Panc1 (cell line): ENCODE measurements around the gene ATXN1. TPM values are rescaled to one million over a fixed set of nuclear protein-coding genes. Genes with fewer than 3 reads are reported as not detected.

Source experiments
- ATAC-seq: fragments of 200-7000 bp; cut with Tn5 transposase; 2 replicates; pipeline ENCODE4 v1.9.1; 2020; ENCODE audit warnings: mild to moderate bottlenecking, moderate library complexity
- BruUV-seq: library from RNA; stranded (reverse); fragments of 400-500 nt; replicated peaks from 2 replicates; lab custom pipeline; 2021; lab: Mats Ljungman, UMichigan
- CTCF ChIA-PET: fragments of 300-600 bp; sonication (Branson Sonifier 250); formaldehyde crosslinking; loops from one replicate; lab custom pipeline; 2022; ENCODE audit warnings: antibody characterized with exemption; lab: Charles Lee
- POLR2A ChIA-PET: fragments of 300-600 bp; sonication (Branson Sonifier 250); formaldehyde crosslinking; loops from one replicate; lab custom pipeline; 2022; ENCODE audit warnings: antibody characterized with exemption; lab: Charles Lee
- DNase-seq: peaks from one replicate; pipeline ENCODE4 v3.0.0-alpha.2; 2010; ENCODE audit warnings: low read depth, low spot score
- H3K27ac ChIP-seq: 2 replicates; pipeline ENCODE4 v1.5.1; 2011; ENCODE audit warnings: mild to moderate bottlenecking, low read length, inconsistent platforms
- H3K27me3 ChIP-seq: fragments of 200-500 bp; sonication (Bioruptor generic); 2 replicates; pipeline ENCODE4 v1.6.0; 2014; ENCODE audit warnings: low read length, inconsistent platforms; ENCODE audit not compliant: control insufficient read depth, insufficient read depth
- H3K36me3 ChIP-seq: fragments of 200-500 bp; sonication (Bioruptor generic); 2 replicates; pipeline ENCODE4 v1.5.1; 2014; ENCODE audit warnings: inconsistent platforms, mild to moderate bottlenecking, low read length, moderate library complexity; ENCODE audit not compliant: control insufficient read depth, insufficient read depth
- H3K4me1 ChIP-seq: 2 replicates; pipeline ENCODE4 v1.5.1; 2011; ENCODE audit warnings: inconsistent platforms, mild to moderate bottlenecking, low read length, moderate library complexity; ENCODE audit not compliant: control insufficient read depth, insufficient read depth
- H3K4me3 ChIP-seq, 2 experiments: 2 replicates each; pipeline ENCODE4 v1.5.1; 2011 to 2012; ENCODE audit warnings: low read depth in 2 of 2, low read length in 2 of 2, mild to moderate bottlenecking in 2 of 2, inconsistent platforms in 1 of 2, moderate library complexity in 1 of 2
- H3K9me3 ChIP-seq: fragments of 200-500 bp; sonication (Bioruptor generic); 2 replicates; pipeline ENCODE4 v1.5.1; 2014; ENCODE audit warnings: low read depth, mild to moderate bottlenecking, inconsistent platforms, low read length, moderate library complexity; ENCODE audit not compliant: control insufficient read depth, insufficient read depth
- POLR2AphosphoS5 ChIP-seq: IDR thresholded peaks from 2 replicates; pipeline ENCODE4 v1.6.1; 2012; ENCODE audit warnings: mild to moderate bottlenecking, low read depth, low read length, moderate library complexity
- SIN3A ChIP-seq: IDR thresholded peaks from 2 replicates; pipeline ENCODE4 v1.6.1; 2012; ENCODE audit warnings: low read depth, mild to moderate bottlenecking, low read length, moderate library complexity, borderline replicate concordance; ENCODE audit not compliant: insufficient read depth
- TCF7L2 ChIP-seq: IDR thresholded peaks from 2 replicates; pipeline ENCODE4 v1.6.1; 2011; ENCODE audit warnings: mild to moderate bottlenecking, low read depth, low read length, inconsistent platforms
- in situ Hi-C: cut with HindIII; loops from 2 replicates; pipeline ENCODE4 v1.10.0; 2016; ENCODE audit warnings: low sequenced_read_pairs, low pct_unique_long_range_greater_than_20kb
- intact Hi-C: fragments of 100-400 bp; cut with micrococcal nuclease; formaldehyde crosslinking; loops from one replicate; pipeline ENCODE4 v1.10.0; 2022; ENCODE audit not compliant: unreplicated experiment
- total RNA-seq: library from RNA; stranded (reverse); gene quantifications from one replicate; pipeline ENCODE4 v1.2.1, GENCODE V29; 2021; ENCODE audit not compliant: unreplicated experiment
- TF ChIP-seq, protein P1 (sequence below), 2 experiments: IDR thresholded peaks; 2 replicates each; pipeline ENCODE4 v1.6.1; 2011 to 2012; ENCODE audit warnings: low read depth in 2 of 2, control low read depth in 1 of 2, low read length in 1 of 2, mild to moderate bottlenecking in 1 of 2, moderate library complexity in 1 of 2; ENCODE audit not compliant: insufficient read depth in 1 of 2
- TF ChIP-seq, protein P2 (sequence below): fragments of 450-650 bp; IDR thresholded peaks from 2 replicates; pipeline ENCODE4 v1.5.1; 2017; ENCODE audit warnings: mild to moderate bottlenecking

Gene ATXN1
- total RNA-seq, 1 experiment from 2014 or later = 67.1 TPM

DNA sequence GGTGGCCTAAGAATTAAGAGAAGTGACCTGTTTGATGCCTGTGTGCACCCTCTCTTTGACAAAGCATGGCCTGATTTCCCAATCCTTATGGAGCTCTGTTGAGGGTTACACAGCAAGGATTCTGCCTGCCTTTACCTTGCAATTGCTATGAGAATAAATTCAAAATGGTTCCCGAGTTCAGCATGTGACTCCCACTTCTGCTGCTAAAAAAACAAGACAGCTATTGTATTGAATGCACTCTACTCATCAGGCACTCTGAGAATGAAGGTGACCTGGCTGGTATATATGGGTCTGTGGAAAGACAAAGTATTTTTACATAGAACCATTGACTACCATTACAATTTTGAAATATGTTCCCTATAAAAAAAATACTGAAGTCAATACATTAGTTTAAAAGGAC, 190.3 kb downstream of the ATXN1 start:
- no peaks in the 10 kb centered on the region for H3K36me3 ChIP-seq
- no peak overlapping the region for H3K27ac ChIP-seq
- intact Hi-C loops (no loop called here), in situ Hi-C loops (no loop called here)
- no peaks in the 10 kb centered on the region for H3K27me3 ChIP-seq
- no TSS peak for BruUV-seq
- no peak overlapping the region for H3K4me3 ChIP-seq
- ATAC-seq = no peak
- POLR2A ChIA-PET = no interaction called here
- no peak for DNase-seq
- no peaks in the 10 kb centered on the region for H3K9me3 ChIP-seq
- TF ChIP-seq, protein P1, sequence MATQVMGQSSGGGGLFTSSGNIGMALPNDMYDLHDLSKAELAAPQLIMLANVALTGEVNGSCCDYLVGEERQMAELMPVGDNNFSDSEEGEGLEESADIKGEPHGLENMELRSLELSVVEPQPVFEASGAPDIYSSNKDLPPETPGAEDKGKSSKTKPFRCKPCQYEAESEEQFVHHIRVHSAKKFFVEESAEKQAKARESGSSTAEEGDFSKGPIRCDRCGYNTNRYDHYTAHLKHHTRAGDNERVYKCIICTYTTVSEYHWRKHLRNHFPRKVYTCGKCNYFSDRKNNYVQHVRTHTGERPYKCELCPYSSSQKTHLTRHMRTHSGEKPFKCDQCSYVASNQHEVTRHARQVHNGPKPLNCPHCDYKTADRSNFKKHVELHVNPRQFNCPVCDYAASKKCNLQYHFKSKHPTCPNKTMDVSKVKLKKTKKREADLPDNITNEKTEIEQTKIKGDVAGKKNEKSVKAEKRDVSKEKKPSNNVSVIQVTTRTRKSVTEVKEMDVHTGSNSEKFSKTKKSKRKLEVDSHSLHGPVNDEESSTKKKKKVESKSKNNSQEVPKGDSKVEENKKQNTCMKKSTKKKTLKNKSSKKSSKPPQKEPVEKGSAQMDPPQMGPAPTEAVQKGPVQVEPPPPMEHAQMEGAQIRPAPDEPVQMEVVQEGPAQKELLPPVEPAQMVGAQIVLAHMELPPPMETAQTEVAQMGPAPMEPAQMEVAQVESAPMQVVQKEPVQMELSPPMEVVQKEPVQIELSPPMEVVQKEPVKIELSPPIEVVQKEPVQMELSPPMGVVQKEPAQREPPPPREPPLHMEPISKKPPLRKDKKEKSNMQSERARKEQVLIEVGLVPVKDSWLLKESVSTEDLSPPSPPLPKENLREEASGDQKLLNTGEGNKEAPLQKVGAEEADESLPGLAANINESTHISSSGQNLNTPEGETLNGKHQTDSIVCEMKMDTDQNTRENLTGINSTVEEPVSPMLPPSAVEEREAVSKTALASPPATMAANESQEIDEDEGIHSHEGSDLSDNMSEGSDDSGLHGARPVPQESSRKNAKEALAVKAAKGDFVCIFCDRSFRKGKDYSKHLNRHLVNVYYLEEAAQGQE (IDR thresholded peaks at IDR 0.05; ENCODE audit: insufficient read depth in 1 of 2, low read depth in 2 of 2, low read length in 1 of 2) = no peak
- TF ChIP-seq POLR2AphosphoS5 (no peak), TCF7L2 (no peak)
- TF ChIP-seq, protein P2, sequence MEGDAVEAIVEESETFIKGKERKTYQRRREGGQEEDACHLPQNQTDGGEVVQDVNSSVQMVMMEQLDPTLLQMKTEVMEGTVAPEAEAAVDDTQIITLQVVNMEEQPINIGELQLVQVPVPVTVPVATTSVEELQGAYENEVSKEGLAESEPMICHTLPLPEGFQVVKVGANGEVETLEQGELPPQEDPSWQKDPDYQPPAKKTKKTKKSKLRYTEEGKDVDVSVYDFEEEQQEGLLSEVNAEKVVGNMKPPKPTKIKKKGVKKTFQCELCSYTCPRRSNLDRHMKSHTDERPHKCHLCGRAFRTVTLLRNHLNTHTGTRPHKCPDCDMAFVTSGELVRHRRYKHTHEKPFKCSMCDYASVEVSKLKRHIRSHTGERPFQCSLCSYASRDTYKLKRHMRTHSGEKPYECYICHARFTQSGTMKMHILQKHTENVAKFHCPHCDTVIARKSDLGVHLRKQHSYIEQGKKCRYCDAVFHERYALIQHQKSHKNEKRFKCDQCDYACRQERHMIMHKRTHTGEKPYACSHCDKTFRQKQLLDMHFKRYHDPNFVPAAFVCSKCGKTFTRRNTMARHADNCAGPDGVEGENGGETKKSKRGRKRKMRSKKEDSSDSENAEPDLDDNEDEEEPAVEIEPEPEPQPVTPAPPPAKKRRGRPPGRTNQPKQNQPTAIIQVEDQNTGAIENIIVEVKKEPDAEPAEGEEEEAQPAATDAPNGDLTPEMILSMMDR = no peak
- H3K4me1 ChIP-seq = peaks cover 14% of the 10 kb centered on the region; the same call in 1 of the 2 replicates
- CTCF ChIA-PET = no interaction called here

DNA sequence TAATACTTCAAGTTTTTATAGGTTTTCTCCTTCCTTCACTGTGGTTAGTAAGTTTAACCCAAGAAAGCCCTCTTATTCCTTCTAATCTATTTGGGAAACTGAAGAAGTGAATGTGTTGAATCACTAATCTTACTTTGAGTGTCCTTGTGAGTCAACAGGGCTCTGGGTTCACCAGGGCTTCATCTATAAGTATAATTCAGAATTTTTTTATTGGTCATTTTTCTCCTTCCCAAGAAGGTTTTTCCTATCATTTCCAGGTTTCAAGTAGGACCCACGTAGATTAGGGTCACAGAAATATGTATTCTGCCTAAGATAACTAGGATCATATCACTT, 191.1 kb downstream of the ATXN1 start:
- TF ChIP-seq POLR2AphosphoS5 (no peak), TCF7L2 (no peak), SIN3A (no peak)
- TF ChIP-seq, protein P2 = no peak
- TF ChIP-seq, protein P1 (IDR thresholded peaks at IDR 0.05; ENCODE audit: insufficient read depth in 1 of 2, low read depth in 2 of 2, low read length in 1 of 2) = no peak
- POLR2A ChIA-PET = no interaction called here
- DNase-seq (no peak), ATAC-seq (no peak)
- H3K27ac ChIP-seq = no peak overlapping the region
- H3K36me3 ChIP-seq = no peaks in the 10 kb centered on the region
- no TSS peak for BruUV-seq
- in situ Hi-C loops (no loop called here), intact Hi-C loops (no loop called here)
- no peaks in the 10 kb centered on the region for H3K9me3 ChIP-seq
- no peak overlapping the region for H3K4me3 ChIP-seq
- peaks cover 14% of the 10 kb centered on the region; the same call in 1 of the 2 replicates for H3K4me1 ChIP-seq
- no peaks in the 10 kb centered on the region for H3K27me3 ChIP-seq
- CTCF ChIA-PET = no interaction called here
